Activated CD4-positive, alpha-beta memory T cell treated with anti-CD3 and anti-CD28 coated beads, Interleukin-2, amount 10 ng/mL, durations not matched to agents 7 days and 5 days (primary cell): ENCODE results near the gene GPALPP1. TPM values are rescaled to one million over a fixed set of nuclear protein-coding genes. Genes with fewer than 3 reads are reported as not detected.

ENCODE experiments used
- total RNA-seq, 2 experiments: library from RNA; stranded (reverse); gene quantifications; one replicate each; pipeline ENCODE4 v1.2.3, GENCODE V29; 2021

Gene GPALPP1
- total RNA-seq, 2 experiments from 2014 or later: 25.0 to 27.1 TPM

Other genes starting within 250 kb of the GPALPP1 start
- gene NUFIP1, start 67 bp upstream of the GPALPP1 start, total RNA-seq: 1 to 10 TPM; 4.0 to 4.3 TPM
- 10 to 100 TPM; 15.3 to 15.5 TPM for gene GTF2F2, start 131.0 kb downstream of the GPALPP1 start, total RNA-seq
- gene KCTD4, start 211.5 kb downstream of the GPALPP1 start, total RNA-seq: not detected